GM19324 (cell line): Measurements from ENCODE around the gene INPPL1.

ENCODE experiments used
- ATAC-seq: cut with Tn5 transposase; IDR thresholded peaks from one replicate; pipeline ENCODE4 v1.9.1; 2021; ENCODE audit warnings: mild to moderate bottlenecking, moderate library complexity; ENCODE audit not compliant: unreplicated experiment, low FRiP score

INPPL1 gene

DNA sequence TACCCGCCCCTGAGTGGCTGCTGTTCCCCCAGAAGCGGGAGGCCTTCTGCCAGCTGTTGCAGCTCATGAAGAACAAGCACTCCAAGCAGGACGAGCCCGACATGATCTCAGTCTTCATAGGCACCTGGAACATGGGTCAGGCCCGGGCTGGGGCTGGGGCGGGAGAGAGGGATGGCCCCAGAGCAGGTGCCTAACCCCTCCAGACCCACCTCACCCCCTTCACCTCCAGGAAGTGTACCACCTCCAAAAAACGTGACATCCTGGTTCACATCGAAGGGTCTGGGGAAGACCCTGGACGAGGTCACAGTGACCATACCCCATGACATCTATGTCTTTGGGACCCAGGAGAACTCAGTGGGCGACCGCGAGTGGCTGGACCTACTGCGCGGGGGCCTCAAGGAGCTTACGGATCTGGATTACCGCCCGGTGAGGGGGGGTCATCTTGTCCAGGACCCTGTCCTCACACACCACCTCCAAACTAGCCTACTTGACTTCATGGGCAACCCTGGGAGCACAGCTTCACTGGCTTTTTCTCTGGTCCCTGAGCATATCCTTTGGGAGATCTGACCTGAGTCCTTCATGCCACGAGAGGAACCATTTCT, 6.3 kb downstream of the INPPL1 start:
- no peak for ATAC-seq

DNA sequence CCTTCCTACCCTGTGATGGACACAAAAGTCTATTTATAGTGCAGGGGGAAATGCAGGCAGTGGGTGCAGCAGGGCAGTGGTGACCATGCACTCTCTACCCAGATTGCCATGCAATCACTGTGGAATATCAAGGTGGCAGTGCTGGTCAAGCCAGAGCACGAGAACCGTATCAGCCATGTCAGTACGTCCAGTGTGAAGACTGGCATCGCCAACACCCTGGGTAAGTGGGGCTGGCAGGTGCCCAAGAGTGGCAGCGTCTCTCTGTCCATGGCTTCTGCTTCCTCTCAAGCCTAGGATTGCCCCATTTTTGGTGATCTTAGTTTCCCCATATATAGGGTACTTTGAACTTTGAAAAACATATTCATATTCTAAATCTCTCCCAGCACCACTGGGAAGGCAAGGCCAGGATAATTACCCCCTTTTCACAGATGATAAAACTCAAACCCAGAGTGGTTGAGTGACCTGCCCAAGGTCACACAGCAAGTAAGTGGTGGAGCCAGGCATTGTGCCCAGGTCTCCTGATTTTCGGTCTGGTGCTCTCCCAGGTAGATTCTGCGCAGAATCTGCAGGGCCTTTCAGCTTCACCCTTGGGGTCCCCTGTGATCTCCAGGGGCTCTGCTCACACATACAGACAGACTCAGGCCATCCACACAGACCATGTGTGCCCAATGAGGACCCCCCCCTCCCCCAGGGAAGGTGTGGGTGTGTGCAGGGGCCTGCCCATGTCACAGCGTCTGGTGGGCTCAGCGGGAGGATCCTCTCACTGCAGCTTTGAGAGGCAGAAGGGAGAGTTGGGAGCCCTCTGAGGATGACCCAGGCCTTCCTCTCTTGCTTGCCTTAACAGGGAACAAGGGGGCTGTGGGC, 7.1 kb downstream of the INPPL1 start:
- no peak for ATAC-seq

DNA sequence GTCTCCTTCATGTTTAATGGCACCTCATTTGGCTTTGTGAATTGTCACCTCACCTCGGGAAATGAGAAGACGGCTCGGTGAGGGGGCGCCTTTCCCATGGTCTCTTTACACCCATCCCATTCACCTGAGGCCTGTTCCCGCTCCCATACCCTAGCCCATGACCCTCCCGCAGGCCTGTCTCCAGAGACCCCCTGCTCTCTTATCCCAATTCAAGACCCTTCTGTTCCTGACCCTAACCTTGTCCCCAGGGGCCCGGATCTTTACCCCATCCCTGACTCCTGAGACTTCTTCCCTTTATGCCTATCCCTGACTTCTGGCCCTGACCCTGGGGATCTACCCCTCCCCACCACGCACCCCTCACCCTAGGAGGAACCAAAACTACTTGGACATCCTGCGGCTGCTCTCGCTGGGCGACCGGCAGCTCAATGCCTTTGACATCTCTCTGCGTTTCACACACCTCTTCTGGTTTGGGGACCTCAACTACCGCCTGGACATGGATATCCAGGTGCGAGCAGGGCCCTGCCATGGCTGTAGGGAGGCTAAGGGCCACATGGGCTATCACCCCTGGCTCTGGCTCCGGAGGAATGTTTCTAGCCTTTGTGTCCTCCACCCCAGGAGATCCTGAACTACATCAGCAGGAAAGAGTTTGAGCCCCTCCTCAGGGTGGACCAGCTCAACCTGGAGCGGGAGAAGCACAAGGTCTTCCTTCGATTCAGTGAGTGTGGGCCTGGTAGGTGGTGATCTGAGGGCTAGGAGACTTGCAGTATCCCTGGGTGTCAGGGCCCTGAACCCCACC, 7.9 kb downstream of the INPPL1 start:
- no peak for ATAC-seq

DNA sequence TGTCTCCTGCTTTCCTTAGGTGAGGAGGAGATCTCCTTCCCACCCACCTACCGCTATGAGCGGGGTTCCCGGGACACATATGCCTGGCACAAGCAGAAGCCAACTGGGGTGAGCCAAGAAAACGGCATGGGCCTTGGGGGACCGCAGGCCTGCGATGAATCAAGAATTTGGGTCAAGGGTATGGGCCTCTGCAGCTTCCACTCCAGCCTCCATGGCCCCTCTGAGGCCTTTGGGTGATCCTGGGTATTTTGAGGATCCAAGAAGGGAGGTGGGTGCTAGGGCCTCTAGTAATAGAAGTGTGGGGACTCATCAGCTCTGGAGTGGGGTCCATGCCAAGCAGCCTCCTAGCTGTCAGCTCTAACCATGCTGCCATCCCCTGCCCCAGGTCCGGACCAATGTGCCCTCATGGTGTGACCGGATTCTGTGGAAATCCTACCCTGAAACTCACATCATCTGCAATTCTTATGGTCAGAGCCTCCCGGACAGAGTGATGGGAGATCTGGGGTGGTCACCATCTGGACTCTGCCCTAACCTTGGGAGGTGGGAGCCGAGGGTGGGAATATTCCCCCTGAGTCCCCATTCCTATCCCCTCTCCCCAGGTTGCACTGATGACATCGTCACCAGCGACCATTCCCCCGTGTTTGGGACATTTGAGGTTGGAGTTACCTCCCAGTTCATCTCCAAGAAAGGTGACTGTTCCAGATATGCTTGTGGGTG, 8.6 kb downstream of the INPPL1 start:
- no peak for ATAC-seq

DNA sequence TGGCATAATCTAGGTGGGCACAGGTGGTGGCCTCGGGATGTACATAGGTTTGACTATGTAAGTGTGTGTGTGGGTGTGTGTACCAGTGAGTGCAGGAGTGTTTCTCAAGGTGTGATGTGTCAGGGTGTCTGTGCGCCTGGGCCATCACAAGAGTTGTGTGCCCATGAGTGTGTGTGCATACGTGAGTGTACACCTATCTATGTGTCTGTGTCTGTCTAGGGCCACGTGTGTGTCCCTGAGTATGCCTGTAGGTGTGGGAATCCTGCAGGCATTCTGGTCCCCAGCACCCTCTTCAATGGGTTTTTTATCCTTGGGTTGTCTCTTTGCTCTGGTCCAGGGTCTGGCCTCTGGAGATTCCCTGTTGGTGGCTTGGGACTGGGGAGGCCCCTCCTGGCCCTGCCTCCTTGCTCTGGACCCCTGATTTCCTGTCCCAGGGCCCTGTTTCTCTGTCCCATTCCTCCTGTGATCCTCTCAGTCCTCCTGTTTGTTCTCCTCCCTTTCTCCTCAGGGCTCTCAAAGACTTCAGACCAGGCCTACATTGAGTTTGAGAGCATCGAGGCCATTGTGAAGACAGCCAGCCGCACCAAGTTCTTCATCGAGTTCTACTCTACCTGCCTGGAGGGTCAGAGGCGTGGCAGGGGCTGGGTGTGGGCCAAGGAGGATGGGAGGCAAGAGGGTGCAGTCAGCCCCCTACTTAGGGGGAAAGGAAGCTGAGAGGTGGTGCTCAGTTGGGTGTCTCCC, 9.4 kb downstream of the INPPL1 start:
- no peak for ATAC-seq

DNA sequence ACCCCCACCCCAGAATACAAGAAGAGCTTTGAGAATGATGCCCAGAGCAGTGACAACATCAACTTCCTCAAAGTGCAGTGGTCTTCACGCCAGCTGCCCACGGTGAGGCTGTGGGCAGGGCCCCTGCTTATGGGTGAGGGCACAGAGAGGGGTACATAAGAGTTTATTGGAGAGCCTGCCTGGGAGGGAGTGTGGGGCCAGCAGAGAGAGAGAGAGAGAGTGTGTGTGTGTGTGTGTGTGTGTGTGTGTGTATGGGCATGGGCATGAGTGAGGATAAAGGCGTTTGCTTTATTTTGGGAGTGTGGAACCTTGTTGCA, 9.9 kb downstream of the INPPL1 start:
- ATAC-seq: no peak

DNA sequence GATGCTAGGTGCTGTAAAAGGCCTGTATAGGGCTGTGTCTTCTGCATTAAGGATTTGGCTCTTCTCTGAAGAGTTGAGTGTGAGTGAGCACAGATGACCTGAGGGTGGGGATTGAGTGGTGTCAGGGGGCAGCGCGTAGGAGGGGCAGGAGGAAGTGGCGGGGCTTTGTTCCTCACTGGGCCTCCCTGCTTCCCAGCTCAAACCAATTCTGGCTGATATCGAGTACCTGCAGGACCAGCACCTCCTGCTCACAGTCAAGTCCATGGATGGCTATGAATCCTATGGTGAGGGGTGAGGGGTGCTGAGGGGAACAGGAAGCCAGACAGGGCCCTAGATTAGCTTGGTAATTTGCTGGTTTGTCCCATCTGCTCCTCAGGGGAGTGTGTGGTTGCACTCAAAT, 10.4 kb downstream of the INPPL1 start:
- ATAC-seq: no peak

DNA sequence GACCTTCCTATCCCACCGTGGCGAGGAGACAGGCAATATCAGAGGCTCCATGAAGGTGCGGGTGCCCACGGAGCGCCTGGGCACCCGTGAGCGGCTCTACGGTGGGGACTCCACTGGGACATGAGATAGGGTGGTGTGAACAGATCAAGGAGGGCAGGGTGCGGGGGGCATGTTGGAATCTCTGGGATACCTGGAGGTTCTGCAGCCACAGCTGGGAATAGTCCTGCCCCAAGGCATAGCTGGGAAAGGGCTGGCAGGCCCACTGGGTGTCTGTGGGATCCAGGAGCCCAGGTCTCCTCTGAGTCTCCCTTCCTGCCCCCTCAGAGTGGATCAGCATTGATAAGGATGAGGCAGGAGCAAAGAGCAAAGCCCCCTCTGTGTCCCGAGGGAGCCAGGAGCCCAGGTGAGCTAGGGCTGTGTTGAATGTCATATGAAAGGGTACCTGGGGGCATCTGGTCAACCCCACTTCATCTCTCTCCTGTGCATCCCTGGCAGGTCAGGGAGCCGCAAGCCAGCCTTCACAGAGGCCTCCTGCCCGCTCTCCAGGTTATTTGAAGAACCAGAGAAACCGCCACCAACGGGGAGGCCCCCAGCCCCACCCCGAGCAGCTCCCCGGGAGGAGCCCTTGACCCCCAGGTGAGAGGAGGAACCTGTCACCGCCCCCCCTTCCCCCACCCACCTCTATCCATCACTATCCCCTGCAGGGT, 10.9 kb downstream of the INPPL1 start:
- no peak for ATAC-seq

DNA sequence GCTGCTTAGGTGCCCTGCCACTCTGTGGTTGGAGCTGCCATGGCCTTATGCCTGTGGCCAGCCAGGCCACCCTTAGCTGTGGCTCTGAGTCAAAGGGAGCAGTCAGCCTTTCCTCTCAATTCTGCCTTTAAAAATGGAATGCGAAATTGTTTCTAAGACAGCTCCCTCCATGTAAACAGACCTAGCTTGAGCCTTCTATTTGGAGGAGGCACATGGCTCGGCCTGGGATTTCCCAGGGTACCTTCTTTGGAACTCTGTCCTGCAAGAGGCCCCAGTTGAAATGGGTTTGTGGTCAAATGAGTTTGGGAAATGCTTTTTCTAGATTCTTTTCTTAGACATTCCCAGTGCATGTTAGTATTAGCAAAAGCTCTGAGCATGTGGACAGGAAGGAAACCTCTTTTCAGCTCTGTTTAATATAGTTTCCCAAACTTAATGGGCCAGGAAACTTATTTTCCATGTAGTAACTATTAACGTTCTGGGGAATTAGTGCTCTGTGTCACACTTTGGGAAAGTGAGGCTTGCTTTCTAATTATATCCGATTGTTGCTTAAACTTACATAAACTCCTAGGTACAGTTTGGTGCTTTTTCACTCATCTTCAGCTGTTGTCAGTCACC, 11.6 kb downstream of the INPPL1 start:
- ATAC-seq: no peak

DNA sequence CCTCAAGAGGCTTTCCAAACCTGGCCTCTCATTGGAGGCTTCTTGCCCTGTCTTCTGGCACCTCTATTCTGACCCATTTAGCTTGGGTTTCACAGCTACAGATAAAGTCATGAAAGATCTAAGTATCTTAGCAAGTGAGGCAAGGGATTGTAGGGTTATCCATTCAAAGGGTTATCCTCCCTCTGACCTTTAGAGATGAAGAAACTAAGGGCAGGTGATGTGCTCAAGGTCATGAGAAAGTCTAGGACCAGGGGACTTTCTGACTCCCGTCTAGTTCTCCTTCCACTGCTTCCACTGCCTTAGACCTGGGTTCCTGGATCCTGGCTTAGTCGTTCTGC, 12.2 kb downstream of the INPPL1 start:
- ATAC-seq: no peak

DNA sequence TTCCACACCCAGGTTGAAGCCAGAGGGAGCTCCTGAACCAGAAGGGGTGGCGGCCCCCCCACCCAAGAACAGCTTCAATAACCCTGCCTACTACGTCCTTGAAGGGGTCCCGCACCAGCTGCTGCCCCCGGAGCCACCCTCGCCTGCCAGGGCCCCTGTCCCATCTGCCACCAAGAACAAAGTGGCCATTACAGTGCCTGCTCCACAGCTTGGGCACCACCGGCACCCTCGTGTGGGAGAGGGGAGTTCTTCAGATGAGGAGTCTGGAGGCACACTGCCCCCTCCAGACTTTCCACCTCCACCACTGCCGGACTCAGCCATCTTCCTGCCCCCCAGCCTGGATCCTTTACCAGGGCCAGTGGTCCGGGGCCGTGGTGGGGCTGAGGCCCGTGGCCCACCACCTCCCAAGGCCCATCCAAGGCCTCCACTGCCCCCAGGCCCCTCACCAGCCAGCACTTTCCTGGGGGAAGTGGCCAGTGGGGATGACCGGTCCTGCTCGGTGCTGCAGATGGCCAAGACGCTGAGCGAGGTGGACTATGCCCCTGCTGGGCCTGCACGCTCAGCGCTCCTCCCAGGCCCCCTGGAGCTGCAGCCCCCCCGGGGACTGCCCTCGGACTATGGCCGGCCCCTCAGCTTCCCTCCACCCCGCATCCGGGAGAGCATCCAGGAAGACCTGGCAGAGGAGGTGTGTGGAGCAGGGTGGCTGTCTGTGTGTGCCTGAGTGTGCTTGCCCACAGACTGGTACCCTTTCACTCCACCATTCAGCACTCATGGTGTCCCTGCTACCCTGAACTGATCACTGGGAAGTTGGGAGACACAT, 12.8 kb downstream of the INPPL1 start:
- ATAC-seq: no peak

DNA sequence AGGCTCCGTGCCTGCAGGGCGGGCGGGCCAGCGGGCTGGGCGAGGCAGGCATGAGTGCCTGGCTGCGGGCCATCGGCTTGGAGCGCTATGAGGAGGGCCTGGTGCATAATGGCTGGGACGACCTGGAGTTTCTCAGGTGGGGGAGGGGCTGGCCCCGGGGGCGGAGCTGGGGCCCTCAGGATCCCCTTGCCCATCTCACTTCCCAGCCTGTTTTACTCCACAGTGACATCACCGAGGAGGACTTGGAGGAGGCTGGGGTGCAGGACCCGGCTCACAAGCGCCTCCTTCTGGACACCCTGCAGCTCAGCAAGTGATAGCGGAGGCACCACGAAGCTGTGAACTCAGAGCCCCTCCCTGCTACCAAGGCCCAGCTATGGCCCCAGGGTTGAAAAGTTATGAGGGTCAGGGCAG, 13.5 kb downstream of the INPPL1 start:
- ATAC-seq: no peak

DNA sequence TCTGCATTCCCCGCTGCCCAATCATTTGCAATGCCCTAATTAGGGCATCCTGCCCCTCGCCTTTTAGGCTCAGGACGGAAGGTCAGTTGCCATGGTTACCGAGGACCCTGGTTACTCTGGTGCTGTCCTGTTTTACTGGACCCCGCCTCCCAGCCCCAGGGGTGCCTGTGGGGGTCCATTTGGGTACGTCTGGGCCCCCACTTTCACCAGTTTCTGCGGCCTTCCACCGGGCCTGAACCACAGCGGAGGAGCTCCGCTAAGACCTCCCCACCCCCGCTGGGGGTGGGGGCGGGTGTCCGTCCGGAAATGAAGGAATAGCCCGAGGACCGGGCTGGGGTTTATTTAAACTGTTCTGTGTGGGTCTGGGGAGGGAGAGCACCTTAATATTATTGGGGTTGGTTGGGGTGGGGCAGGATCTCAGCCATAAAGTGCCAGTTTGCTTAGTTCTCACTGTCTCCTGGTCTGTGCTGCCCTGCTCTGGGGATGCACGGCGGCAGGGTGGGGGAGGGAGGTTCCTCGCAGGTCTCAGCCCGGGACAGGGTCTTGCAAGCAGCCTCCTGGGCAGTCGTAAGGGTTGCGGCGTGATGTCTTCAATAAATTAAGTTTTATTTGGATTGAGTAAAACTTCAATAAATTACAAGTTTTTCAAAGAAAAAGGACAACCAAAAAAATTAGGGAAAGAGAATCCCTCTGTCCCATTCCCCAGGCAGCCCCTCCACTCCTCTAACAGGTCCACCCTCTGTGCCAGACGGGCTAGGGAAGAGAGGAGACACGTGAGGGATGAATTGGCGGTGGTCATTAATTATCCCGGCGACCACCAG, 14.1 kb downstream of the INPPL1 start:
- no peak for ATAC-seq

DNA sequence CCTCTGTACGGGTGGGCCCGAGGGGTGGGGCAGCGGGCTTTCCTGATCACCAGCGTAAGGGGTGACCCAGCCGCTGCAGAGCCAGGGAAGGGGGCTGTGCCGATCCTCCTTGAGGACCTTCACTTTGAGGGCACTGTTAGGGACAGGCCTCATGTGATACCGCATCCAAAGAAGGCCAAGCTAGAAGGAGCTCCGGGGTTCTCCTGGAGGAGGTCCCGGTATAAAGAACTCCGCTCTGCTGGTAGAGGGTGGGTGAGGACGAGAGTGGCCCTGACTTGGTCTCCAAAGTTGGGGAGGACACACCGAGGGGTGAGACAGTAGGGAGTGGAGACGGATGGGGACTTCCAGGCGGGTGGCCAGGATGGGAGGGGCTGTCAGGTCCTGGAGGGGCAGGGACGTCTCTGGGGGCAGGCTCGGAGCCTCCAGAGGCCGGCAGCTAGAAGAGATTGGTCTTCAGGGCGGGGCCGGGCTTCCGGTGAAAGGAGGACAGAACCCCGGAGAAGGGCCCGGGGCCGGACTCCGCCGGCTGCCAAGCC, 14.8 kb downstream of the INPPL1 start:
- ATAC-seq: no peak

DNA sequence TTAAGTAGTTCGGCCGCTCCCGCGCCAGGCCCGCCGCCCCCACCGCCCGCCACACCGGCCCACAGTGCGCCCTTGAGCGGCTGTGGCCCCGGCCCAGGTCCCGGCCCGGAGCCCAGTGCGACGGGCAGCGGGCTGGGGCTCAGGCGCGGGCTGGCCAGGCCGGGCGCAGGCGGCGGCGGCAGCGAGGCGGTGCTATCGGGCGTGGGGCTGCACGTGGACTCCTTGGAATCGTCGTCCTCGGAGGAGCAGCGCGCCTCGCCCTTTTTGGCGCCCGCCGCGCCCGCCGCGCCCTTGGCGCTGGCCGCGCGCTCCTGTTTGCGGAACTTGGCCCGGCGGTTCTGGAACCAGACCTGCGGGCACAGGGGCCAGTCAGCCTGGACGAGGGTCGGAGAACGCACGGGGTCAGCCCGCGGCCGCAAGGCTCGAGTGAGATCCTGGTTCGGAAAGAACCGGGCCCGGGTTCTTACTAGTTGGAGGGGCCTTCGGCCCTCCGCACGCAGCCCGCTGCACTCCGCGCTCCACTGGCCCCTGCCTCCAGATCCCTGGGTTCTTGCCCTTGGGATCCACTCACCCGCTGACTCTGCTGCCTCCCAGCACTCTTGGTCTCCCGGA, 15.4 kb downstream of the INPPL1 start:
- no peak for ATAC-seq

DNA sequence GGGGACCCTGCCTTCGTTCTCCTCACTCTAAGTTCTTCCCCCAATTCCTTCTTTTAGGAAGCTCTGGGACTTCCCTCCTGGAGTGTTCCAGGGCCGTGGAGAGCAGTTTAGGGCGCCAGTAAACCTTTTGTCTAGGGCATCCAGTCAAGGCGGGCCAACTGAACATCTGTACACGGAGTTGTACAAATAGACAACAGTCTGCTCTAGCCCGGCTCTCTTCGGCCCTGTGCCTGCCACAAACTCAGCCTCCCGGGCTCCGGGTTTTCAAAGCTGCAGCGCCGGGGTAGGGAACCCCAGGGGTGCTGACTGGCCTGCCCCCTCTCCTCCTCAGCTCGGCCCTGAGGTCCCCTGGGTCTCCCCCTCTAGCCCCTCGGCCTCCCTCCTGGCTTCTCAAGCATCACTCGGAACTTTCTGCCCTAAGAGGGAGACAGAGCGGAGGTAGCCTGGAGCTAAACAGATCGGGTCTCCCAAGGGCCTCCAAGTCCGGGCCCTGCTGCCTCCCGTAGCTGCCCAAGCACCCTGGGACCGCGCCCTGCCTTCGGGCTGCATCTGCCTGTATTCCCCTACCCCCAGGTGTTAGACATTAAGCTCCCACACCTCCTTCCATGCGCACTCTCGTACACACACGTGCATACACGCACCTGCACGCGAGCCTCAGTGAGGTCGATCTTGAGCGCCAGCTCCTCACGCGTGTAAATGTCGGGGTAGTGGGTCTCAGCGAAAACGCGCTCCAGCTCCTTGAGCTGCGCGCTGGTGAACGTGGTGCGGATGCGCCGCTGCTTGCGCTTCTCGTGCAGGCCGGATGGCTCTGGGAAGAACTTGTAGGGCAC, 16.1 kb downstream of the INPPL1 start:
- no peak for ATAC-seq
